Kasumi-1 (cell line): ENCODE results near the gene BRME1.
A peak's percentile ranks its signal among the peaks of the same experiment; 100 is the strongest.
"Not testable (repeated sequence)": the region's sequence is repeated elsewhere in the genome, so short reads cannot be mapped to it uniquely, and the experiment has no call there.

ENCODE experiments used
- DNase-seq, 2 experiments: peaks; one replicate each; lab custom pipeline; 2025; lab: John Stamatoyannopoulos, UW

The BRME1 gene

DNA sequence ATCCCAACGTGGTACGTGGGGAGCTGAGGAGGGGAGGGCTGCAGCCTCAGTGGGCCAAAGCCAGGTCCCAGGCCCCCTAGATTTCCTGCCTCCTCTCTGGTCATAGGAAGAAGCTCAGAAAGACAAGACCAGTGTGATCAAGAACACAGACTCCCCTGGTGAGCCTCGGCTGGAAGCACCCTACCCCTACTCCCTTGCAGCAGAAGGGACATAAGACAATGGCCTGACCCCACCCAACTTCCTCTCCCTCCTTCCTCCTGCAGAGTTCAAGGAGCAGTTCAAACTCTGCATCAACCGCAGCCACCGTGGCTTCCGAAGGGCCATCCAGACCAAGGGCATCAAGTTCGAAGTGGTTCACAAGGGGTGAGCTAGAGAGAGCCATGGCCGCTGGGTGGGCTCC lies 20.8 kb upstream of the BRME1 start:
- no peak for DNase-seq

GRCh38 chr19:13926010-13926409 lies 20.1 kb upstream of the BRME1 start:
- DNase-seq = no peak

DNA sequence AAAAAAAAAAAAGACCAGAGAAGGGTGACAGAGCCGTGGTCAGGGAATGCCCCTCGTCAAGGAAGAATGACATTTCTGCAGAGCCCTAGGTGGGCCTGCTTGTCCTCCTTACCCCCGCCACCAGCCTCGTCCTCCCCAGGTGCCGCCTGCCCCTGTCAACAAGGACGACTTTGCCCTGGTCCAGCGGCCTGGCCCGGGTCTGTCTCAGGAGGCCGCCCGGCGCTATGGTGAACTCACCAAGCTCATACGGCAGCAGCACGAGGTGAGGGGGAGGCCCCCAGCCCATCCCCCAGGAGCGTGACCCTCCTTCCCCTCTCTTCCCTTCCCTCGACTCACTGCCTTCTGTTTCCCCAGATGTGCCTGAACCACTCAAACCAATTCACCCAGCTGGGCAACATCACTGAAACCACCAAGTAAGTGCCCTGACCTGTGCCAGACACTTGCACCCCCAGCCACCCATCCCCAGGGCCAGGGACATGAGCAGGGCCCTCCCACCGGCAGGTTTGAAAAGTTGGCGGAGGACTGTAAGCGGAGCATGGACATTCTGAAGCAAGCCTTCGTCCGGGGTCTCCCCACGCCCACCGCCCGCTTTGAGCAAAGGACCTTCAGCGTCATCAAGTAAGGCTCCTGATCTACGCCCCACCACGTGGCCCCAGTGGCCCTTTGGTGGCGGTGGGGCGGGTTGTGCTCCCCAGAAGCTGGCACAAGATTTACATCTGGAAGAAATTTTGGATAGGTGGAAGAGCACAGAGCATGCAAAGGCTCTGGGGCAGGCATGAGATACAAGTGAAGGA lies 17.5 kb upstream of the BRME1 start:
- DNase-seq = no peak

- not testable (repeated sequence) for DNase-seq
Observed at GRCh38 chr19:13922118-13922517, 16.2 kb upstream of the BRME1 start.

GRCh38 chr19:13920940-13921747 lies 15.2 kb upstream of the BRME1 start:
- DNase-seq = peak; percentile 67 to 68

DNA sequence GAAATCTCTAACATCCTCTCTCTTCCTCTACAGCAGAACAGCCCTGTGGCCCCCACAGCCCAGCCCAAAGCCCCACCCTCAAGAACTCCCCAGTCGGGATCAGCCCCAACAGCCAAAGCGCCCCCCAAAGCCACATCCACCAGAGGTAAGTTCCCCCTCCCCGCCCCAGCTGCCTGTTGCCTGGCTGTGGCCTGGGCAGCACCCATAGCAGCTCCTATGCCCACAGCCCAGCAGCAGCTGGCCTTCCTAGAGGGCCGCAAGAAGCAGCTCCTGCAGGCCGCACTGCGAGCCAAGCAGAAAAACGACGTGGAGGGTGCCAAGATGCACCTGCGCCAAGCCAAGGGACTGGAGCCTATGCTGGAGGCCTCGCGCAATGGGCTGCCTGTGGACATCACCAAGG lies 14.6 kb upstream of the BRME1 start:
- no peak for DNase-seq

DNA sequence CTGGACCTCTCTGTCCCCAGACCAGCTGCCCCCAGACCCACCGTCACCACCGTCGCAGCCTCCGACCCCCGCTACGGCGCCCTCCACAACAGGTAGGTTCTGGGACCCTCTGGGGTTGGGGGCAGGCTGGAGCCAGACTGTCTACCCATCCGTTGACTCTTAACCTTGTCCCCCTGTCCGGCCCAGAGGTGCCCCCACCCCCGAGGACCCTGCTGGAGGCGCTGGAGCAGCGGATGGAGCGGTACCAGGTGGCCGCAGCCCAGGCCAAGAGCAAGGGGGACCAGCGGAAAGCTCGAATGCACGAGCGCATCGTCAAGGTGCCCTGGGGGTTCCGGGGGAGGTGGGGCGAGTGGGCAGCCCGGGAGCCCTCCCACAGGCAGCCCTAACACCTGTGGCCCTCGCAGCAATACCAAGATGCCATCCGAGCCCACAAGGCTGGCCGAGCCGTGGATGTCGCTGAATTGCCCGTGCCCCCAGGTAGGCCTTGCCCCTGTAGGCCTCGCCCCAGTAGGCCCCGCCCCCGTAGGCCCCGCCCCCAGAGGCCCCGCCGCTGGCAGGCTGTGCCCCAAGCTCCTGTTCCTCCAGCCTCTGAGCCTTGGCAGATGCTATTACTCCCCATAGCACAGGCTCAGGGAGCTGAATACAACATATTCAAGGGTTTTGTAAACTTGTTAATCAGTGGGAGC lies 13.0 kb upstream of the BRME1 start:
- DNase-seq = no peak

GRCh38 chr19:13917888-13918406 lies 12.0 kb upstream of the BRME1 start:
- DNase-seq = no peak

- DNase-seq = no peak
Observed at GRCh38 chr19:13914777-13915176, 8.9 kb upstream of the BRME1 start.

GRCh38 chr19:13913352-13913751 lies 7.4 kb upstream of the BRME1 start:
- DNase-seq = no peak

DNA sequence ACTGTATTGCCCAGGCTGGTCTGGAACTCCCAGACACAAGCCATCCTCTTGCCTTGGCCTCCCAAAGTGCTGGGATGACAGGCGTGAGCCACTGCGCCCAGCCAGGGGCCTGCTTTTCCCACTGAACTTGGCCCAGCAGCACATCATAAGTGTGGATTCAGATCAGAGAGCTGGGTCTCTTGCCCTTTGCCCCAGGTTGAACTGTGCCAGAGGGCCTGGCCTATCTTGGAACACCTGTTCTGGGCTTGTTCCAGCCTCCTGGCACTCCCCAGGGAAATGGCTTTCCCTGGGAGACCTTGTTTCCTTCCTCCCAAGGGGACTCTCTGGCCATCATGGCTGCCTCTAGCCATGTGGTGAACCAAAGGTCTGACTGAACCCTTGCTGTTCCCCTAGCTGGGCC lies 3.5 kb upstream of the BRME1 start:
- no peak for DNase-seq

- DNase-seq = no peak
Observed at GRCh38 chr19:13908674-13909073, 2.8 kb upstream of the BRME1 start.

DNA sequence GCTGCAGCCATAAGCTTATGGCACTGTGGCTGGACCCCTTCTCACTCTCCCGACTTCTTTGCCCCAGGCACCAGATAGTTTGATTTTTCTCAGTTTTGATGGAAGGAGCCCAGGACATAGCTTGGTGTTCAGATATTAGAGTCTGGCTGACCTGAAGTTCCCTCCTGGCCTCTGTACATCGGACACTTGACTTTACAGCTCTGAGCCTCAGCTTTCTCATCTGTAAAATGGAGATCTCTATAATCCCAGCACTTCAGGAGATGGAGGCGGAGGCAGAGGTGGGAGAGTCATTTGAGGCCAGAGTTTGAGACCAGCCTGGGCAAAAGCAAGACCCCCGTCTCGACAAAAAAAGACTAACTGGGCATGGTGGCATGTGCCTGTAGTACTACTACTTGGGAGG lies 993 bp upstream of the BRME1 start:
- no peak for DNase-seq

- no peak for DNase-seq
Observed at GRCh38 chr19:13906521-13906904, 596 bp upstream of the BRME1 start.

DNA sequence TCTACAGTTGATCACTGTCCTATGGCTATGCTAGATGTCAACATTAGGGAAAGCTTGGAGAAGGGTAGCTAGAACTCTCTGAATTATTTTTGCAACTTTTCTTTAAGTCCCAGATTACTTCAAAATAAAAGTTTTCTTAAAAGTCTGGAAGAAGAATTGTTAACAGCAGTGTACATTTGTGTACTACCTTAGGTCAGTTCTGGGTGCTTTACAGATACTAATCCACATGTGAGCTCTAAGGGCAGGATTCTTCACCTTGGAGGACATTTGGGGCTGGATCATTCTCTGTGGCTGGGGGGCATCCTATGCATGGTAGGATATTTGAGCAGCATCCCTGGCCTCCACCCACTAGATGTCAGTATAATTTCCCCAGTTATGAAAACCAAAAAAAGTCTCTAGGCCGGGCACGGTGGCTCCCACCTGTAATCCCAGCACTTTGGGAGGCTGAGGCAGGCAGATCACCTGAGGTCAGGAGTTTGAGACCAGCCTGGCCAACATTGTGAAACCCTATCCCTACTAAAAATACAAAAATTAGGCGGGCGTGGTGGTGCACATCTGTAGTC lies 2.8 kb downstream of the BRME1 start:
- DNase-seq = peak; percentile 66 to 85

DNA sequence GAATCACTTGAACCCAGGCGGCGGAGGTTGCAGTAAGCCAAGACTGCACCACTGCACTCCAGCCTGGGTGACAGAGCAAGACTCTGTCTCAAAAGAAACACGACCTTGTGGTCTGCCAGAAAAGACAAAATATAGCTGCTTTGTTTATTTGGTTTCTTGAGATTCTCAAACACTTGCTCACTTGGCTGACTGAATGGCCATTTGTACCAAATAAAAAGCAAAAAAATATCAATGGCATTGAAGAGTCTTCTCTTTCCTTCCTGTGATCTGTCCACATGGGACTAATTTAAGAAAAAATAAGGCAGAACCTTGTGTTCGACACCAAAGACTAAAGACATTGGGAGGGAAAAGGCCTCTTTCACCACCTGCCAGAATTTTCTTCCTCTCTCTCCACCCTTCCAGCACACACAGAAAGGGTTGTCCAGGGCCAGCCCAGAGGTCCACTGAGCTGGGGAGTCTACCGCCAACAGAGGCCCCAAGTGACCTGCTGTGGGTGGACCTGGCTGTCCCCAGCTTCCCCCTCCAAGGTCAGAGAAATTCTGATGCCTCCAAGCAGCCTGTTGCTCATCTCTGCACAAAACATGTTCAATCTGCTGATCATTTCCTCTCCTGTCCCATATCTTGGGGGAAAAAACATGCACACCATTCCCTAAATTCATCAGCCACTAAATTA lies 5.9 kb downstream of the BRME1 start:
- no peak for DNase-seq

DNA sequence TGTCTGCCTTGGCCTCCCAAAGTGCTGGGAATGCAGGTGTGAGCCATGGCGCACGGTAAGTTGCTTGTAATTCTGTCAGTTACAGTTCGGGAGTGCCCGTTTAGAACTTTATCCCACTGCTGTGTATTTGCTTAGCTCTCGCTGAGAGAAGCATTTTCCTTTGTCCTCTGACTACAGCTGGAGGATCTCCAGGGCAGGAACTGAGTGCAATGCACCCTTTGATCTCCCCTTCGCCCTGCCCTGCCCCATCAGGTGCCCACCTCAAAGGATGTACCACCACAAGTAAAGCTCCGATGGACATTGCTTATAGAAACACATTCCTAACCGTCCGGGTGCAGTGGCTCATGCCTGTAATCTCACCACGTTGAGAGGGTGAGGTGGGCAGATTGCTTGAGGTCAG lies 6.5 kb downstream of the BRME1 start:
- no peak for DNase-seq

DNA sequence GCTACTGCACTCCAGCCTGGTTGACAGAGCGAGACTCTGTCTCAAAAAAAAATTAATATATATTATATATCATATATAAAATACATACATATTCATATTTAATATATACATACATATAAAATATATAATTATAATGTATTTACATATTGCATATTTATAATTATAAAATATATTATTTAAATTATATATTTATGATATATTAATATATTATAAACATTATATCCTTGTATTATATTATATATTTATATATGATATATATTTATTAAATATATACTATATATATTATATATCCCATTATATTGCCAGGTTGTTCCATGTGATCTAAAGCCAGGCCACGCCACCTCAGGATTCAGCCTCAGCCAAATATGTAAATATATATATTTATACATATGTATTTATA lies 9.7 kb downstream of the BRME1 start:
- DNase-seq = no peak

DNA sequence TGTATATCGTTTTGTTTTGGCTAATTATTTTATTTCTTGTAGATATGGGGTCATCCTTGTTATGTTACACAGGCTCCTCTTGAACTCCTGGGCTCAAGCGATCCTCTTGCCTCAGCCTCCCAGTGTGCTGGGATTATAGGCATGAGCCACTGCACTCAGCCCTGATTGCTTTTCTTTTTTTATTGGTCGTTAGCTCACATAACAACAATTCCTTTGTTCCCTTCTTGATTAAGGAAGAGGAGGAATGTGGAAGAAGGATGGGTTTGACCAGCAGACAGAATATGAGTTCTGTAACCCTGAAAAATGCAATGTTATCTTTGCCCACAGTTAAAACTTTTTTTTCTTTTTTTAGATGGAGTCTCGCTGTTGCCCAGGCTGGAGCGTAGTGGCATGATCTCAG lies 11.4 kb downstream of the BRME1 start:
- DNase-seq = no peak

GRCh38 chr19:13892870-13893269 lies 13.0 kb downstream of the BRME1 start:
- DNase-seq = no peak

GRCh38 chr19:13890136-13890535 lies 15.8 kb downstream of the BRME1 start:
- DNase-seq = no peak

DNA sequence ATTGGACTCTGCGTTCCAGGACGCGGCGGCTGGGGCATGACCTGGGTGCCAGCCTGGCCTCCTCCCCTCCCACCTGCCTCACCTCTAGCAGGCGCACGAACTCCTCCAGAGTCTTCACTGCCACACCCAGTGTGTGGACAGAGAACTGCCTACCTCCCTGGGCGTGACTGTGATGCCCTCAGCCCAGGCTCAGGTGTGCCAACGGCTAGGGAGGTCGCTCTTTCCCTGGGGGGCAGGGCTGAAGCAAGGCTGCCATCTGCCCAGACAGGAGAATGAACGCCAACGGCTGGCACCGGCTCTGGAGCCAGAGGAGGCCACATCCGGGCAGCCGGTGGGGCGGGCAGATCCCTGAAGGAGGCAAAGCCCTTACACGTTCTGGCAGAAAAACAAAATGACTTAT lies 17.6 kb downstream of the BRME1 start:
- no peak for DNase-seq
